ENCODE results near the gene PHF2. TPM values are rescaled to one million over a fixed set of nuclear protein-coding genes. Genes with fewer than 3 reads are reported as not detected.

Gene PHF2
- total RNA-seq, 1 experiment from 2014 or later: 4.4 TPM

GRCh38 chr9:93652604-93653592 lies 76.5 kb downstream of the PHF2 start:
- DNase-seq (ENCODE audit: low read depth): no peak

GRCh38 chr9:93653760-93654159 lies 77.4 kb downstream of the PHF2 start:
- DNase-seq (ENCODE audit: low read depth): no peak

- no peak for DNase-seq (ENCODE audit: low read depth)
Observed at GRCh38 chr9:93654351-93654961, 78.1 kb downstream of the PHF2 start.

- DNase-seq (ENCODE audit: low read depth): no peak
Observed at GRCh38 chr9:93655621-93656425, 79.4 kb downstream of the PHF2 start.

GRCh38 chr9:93656426-93657239 lies 80.2 kb downstream of the PHF2 start:
- DNase-seq (ENCODE audit: low read depth): no peak

GRCh38 chr9:93657331-93658111 lies 81.1 kb downstream of the PHF2 start:
- DNase-seq (ENCODE audit: low read depth): no peak

GRCh38 chr9:93658184-93658925 lies 82.0 kb downstream of the PHF2 start:
- no peak for DNase-seq (ENCODE audit: low read depth)

- DNase-seq (ENCODE audit: low read depth): no peak
Observed at GRCh38 chr9:93659044-93659836, 82.9 kb downstream of the PHF2 start.

- no peak for DNase-seq (ENCODE audit: low read depth)
Observed at GRCh38 chr9:93659837-93660177, 83.4 kb downstream of the PHF2 start.

- no peak for DNase-seq (ENCODE audit: low read depth)
Observed at GRCh38 chr9:93660352-93661046, 84.1 kb downstream of the PHF2 start.

- no peak for DNase-seq (ENCODE audit: low read depth)
Observed at GRCh38 chr9:93661591-93661990, 85.2 kb downstream of the PHF2 start.

GRCh38 chr9:93662016-93662638 lies 85.7 kb downstream of the PHF2 start:
- DNase-seq (ENCODE audit: low read depth): no peak

- DNase-seq (ENCODE audit: low read depth): no peak
Observed at GRCh38 chr9:93662952-93663572, 86.7 kb downstream of the PHF2 start.

GRCh38 chr9:93663877-93664548 lies 87.6 kb downstream of the PHF2 start:
- no peak for DNase-seq (ENCODE audit: low read depth)

GRCh38 chr9:93664549-93665120 lies 88.3 kb downstream of the PHF2 start:
- DNase-seq (ENCODE audit: low read depth): no peak

GRCh38 chr9:93665128-93665636 lies 88.8 kb downstream of the PHF2 start:
- no peak for DNase-seq (ENCODE audit: low read depth)
